K562 (cell line): ENCODE measurements around the gene RYK. TPM values are rescaled to one million over a fixed set of nuclear protein-coding genes. Genes with fewer than 3 reads are reported as not detected.

Source experiments
- BCL6 ChIP-seq: fragments of 250-450 bp; sonication (Bioruptor Pico); IDR thresholded peaks from 2 replicates; pipeline ENCODE4 v1.4.0; 2020
- BRCA1 ChIP-seq, 2 experiments: fragments of 450-650 bp in 1 of 2; sonication (generic) in 1 of 2; formaldehyde crosslinking in 1 of 2; IDR thresholded peaks; 2 replicates each; pipeline versions ENCODE4 v1.5.0 to v1.6.1; 2017 to 2020; ENCODE audit warnings: mild to moderate bottlenecking in 1 of 2, missing genetic modification reagents in 1 of 2
- DMBX1 ChIP-seq: fragments of 250-450 bp; sonication (Bioruptor Pico); IDR thresholded peaks from 2 replicates; pipeline ENCODE4 v1.8.0; 2022; ENCODE audit warnings: inconsistent platforms, mild to moderate bottlenecking, moderate library complexity, borderline replicate concordance
- DPF2 ChIP-seq: fragments of 450-650 bp; IDR thresholded peaks from 2 replicates; pipeline ENCODE4 v1.6.1; 2016
- ESRRA ChIP-seq: fragments of 450-650 bp; IDR thresholded peaks from 2 replicates; pipeline ENCODE4 v1.6.1; 2014; ENCODE audit warnings: low read depth, mild to moderate bottlenecking, moderate library complexity, borderline replicate concordance
- FOS ChIP-seq: IDR thresholded peaks from 3 replicates; pipeline ENCODE4 v1.6.1; 2011; ENCODE audit not compliant: insufficient read length; ENCODE audit errors: extremely low read depth
- FUS ChIP-seq: fragments of 200-400 bp; formaldehyde crosslinking; optimal IDR thresholded peaks from 2 replicates; pipeline ENCODE3; 2017; ENCODE audit warnings: low read depth, low read length
- HMGXB4 ChIP-seq: sonication (generic); formaldehyde crosslinking; IDR thresholded peaks from 2 replicates; pipeline ENCODE4 v1.8.1; 2023; ENCODE audit warnings: mild to moderate bottlenecking, missing genetic modification reagents
- KLF6 ChIP-seq: fragments of 250-450 bp; sonication (Bioruptor Pico); IDR thresholded peaks from 2 replicates; pipeline ENCODE4 v1.4.0; 2020; ENCODE audit warnings: mild to moderate bottlenecking, moderate library complexity, borderline replicate concordance
- NCOA2 ChIP-seq, 2 experiments: fragments of 450-650 bp; IDR thresholded peaks; 2 replicates each; pipeline ENCODE4 v1.6.1; 2018; ENCODE audit warnings: mild to moderate bottlenecking in 2 of 2, moderate library complexity in 1 of 2; ENCODE audit not compliant: partially characterized antibody in 2 of 2
- NR0B1 ChIP-seq: fragments of 450-650 bp; IDR thresholded peaks from one replicate; pipeline ENCODE4 v1.6.1; 2018; ENCODE audit warnings: mild to moderate bottlenecking, moderate library complexity; ENCODE audit not compliant: partially characterized antibody
- SMARCB1 ChIP-seq: IDR thresholded peaks from 2 replicates; pipeline ENCODE4 v1.6.1; 2011; ENCODE audit warnings: improper control_type of control experiment, low read depth; ENCODE audit not compliant: insufficient read length
- TBL1XR1 ChIP-seq, 2 experiments: IDR thresholded peaks; 2 replicates each; pipeline ENCODE4 v1.6.1; 2012; ENCODE audit warnings: improper control_type of control experiment in 2 of 2, low read length in 2 of 2, mild to moderate bottlenecking in 1 of 2
- ZKSCAN3 ChIP-seq: fragments of 250-450 bp; sonication (Bioruptor Pico); IDR thresholded peaks from 2 replicates; pipeline ENCODE4 v1.4.0; 2020
- ZKSCAN8 ChIP-seq: fragments of 200-800 bp; sonication (Bioruptor generic); IDR thresholded peaks from 2 replicates; pipeline ENCODE4 v1.6.1; 2016; ENCODE audit warnings: missing genetic modification characterization, missing compliant biosample characterization
- ZNF124 ChIP-seq: sonication (generic); formaldehyde crosslinking; IDR thresholded peaks from 2 replicates; pipeline ENCODE4 v1.8.1; 2022; ENCODE audit warnings: missing genetic modification reagents
- polyA plus RNA-seq, 8 experiments: library from polyadenylated mRNA; depleted of rRNA in 4 of 8; stranded (reverse) in 5 of 8; unstranded in 3 of 8; fragments of >200 nt; fragmentation: Nextera tagmentation in 2 of 8; fragmentation: Illumina TruSeq in 1 of 8; extraction: Ambion mirVana in 2 of 8; extraction: Trizol in 1 of 8; gene quantifications; 2 replicates each; pipeline versions ENCODE4 v1.2.1 to v1.2.3, GENCODE V29; 2011 to 2014; ENCODE audit warnings: inconsistent platforms in 1 of 8, missing spikeins in 1 of 8
- total RNA-seq, 7 experiments: library from RNA; depleted of rRNA in 6 of 7; stranded (reverse); fragments of >200 nt in 6 of 7; fragmentation: Illumina TruSeq in 2 of 7; extraction: Trizol in 2 of 7; gene quantifications; 2 replicates each; pipeline versions ENCODE4 v1.2.1 to v1.2.3, GENCODE V29; 2011 to 2021; ENCODE audit warnings: low replicate concordance in 1 of 7
- TF ChIP-seq, protein P1 (sequence below): sonication (generic); formaldehyde crosslinking; IDR thresholded peaks from 2 replicates; pipeline ENCODE4 v1.8.1; 2023; ENCODE audit warnings: mild to moderate bottlenecking, missing genetic modification reagents
- TF ChIP-seq, protein P2 (sequence below): fragments of 250-450 bp; sonication (Bioruptor Pico); IDR thresholded peaks from 2 replicates; pipeline ENCODE4 v1.5.0; 2021
- TF ChIP-seq, protein P3 (sequence below): fragments of 450-650 bp; formaldehyde crosslinking; IDR thresholded peaks from 2 replicates; pipeline ENCODE4 v1.4.0; 2020; ENCODE audit warnings: mild to moderate bottlenecking, moderate library complexity
- TF ChIP-seq, protein P4 (sequence below): sonication (generic); formaldehyde crosslinking; IDR thresholded peaks from 2 replicates; pipeline ENCODE4 v1.8.0; 2022; ENCODE audit warnings: missing genetic modification reagents, mild to moderate bottlenecking, moderate library complexity, borderline replicate concordance

The RYK gene
- total and polyA plus RNA-seq, 9 of the 15 experiments (the other 6 are each of a cell fraction or from before 2014, with no cell fraction given), result 4.2 to 29.5 (median 16.6) TPM

- TF ChIP-seq, protein P1, sequence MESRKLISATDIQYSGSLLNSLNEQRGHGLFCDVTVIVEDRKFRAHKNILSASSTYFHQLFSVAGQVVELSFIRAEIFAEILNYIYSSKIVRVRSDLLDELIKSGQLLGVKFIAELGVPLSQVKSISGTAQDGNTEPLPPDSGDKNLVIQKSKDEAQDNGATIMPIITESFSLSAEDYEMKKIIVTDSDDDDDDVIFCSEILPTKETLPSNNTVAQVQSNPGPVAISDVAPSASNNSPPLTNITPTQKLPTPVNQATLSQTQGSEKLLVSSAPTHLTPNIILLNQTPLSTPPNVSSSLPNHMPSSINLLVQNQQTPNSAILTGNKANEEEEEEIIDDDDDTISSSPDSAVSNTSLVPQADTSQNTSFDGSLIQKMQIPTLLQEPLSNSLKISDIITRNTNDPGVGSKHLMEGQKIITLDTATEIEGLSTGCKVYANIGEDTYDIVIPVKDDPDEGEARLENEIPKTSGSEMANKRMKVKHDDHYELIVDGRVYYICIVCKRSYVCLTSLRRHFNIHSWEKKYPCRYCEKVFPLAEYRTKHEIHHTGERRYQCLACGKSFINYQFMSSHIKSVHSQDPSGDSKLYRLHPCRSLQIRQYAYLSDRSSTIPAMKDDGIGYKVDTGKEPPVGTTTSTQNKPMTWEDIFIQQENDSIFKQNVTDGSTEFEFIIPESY (CRISPR knock-in tag), result no peak
- no peak for TF ChIP-seq KLF6 (CRISPR knock-in tag)
- peak; percentile 75 for TF ChIP-seq DMBX1 (CRISPR knock-in tag)
- TF ChIP-seq, protein P2, sequence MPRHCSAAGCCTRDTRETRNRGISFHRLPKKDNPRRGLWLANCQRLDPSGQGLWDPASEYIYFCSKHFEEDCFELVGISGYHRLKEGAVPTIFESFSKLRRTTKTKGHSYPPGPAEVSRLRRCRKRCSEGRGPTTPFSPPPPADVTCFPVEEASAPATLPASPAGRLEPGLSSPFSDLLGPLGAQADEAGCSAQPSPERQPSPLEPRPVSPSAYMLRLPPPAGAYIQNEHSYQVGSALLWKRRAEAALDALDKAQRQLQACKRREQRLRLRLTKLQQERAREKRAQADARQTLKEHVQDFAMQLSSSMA (CRISPR knock-in tag), result no peak
- no peak for TF ChIP-seq NCOA2 (IDR thresholded peaks at IDR 0.05; ENCODE audit: partially characterized antibody in 2 of 2)
- no peak for TF ChIP-seq TBL1XR1 (IDR thresholded peaks at IDR 0.05; ENCODE audit: low read length in 2 of 2)
- no peak for TF ChIP-seq NR0B1
- no peak for TF ChIP-seq ESRRA
- no peak for TF ChIP-seq DPF2
- no peak for TF ChIP-seq SMARCB1
- TF ChIP-seq BRCA1 (IDR thresholded peaks at IDR 0.05), result no peak
- no peak for TF ChIP-seq BRCA1 (CRISPR knock-in tag; IDR thresholded peaks at IDR 0.05)
- TF ChIP-seq, protein P3, sequence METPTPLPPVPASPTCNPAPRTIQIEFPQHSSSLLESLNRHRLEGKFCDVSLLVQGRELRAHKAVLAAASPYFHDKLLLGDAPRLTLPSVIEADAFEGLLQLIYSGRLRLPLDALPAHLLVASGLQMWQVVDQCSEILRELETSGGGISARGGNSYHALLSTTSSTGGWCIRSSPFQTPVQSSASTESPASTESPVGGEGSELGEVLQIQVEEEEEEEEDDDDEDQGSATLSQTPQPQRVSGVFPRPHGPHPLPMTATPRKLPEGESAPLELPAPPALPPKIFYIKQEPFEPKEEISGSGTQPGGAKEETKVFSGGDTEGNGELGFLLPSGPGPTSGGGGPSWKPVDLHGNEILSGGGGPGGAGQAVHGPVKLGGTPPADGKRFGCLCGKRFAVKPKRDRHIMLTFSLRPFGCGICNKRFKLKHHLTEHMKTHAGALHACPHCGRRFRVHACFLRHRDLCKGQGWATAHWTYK (CRISPR knock-in tag), result peak; percentile 25; the same call in 1 of the 2 replicates
- TF ChIP-seq ZKSCAN3 (CRISPR knock-in tag), result no peak
- TF ChIP-seq BCL6 (CRISPR knock-in tag), result no peak
- TF ChIP-seq HMGXB4 (CRISPR knock-in tag), result no peak
- TF ChIP-seq, protein P4, sequence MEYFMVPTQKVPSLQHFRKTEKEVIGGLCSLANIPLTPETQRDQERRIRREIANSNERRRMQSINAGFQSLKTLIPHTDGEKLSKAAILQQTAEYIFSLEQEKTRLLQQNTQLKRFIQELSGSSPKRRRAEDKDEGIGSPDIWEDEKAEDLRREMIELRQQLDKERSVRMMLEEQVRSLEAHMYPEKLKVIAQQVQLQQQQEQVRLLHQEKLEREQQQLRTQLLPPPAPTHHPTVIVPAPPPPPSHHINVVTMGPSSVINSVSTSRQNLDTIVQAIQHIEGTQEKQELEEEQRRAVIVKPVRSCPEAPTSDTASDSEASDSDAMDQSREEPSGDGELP, result 0 out of 2 replicates have a peak, but pooled peaks have one; percentile 42
- TF ChIP-seq ZKSCAN8 (CRISPR knock-in tag), result no peak
- TF ChIP-seq ZNF124 (CRISPR knock-in tag), result no peak
- no peak for TF ChIP-seq FOS
- no peak for TF ChIP-seq FUS
Measured at GRCh38 chr3:134250717-134251220, at the start of gene RYK (continued).
